G401.6 (cell line): ENCODE measurements around the gene SLC35F3.

Experiments
- FAIRE-seq: peaks from 2 replicates; lab custom pipeline; 2012; peaks lifted over from hg19 to GRCh38; lab: Jason Lieb, UNC

SLC35F3 gene

GRCh38 chr1:233912447-233912846 lies 8.0 kb downstream of the SLC35F3 start:
- no peak for FAIRE-seq

GRCh38 chr1:233912909-233913308 lies 8.4 kb downstream of the SLC35F3 start:
- FAIRE-seq: no peak

- FAIRE-seq: no peak
These were observed 12.2 kb downstream of the SLC35F3 start for GRCh38 chr1:233916706-233917105.

- no peak for FAIRE-seq
These were observed 15.3 kb downstream of the SLC35F3 start for GRCh38 chr1:233919786-233920185.

GRCh38 chr1:233928123-233928522 lies 23.6 kb downstream of the SLC35F3 start:
- no peak for FAIRE-seq

GRCh38 chr1:233933339-233933738 lies 28.9 kb downstream of the SLC35F3 start:
- FAIRE-seq: no peak

GRCh38 chr1:233935297-233935868 lies 30.9 kb downstream of the SLC35F3 start:
- FAIRE-seq: no peak

- no peak for FAIRE-seq
These were observed 31.9 kb downstream of the SLC35F3 start for GRCh38 chr1:233936422-233936821.

- no peak for FAIRE-seq
These were observed 32.4 kb downstream of the SLC35F3 start for GRCh38 chr1:233936842-233937241.

GRCh38 chr1:233938476-233938875 lies 34.0 kb downstream of the SLC35F3 start:
- FAIRE-seq: no peak

GRCh38 chr1:233939451-233939850 lies 35.0 kb downstream of the SLC35F3 start:
- FAIRE-seq: no peak

GRCh38 chr1:233940908-233941307 lies 36.4 kb downstream of the SLC35F3 start:
- FAIRE-seq: no peak

- no peak for FAIRE-seq
These were observed 40.1 kb downstream of the SLC35F3 start for GRCh38 chr1:233944601-233945000.

- no peak for FAIRE-seq
These were observed 41.1 kb downstream of the SLC35F3 start for GRCh38 chr1:233945573-233945972.

GRCh38 chr1:233945979-233946378 lies 41.5 kb downstream of the SLC35F3 start:
- FAIRE-seq: no peak

GRCh38 chr1:233946724-233947123 lies 42.2 kb downstream of the SLC35F3 start:
- FAIRE-seq: no peak

- FAIRE-seq: no peak
These were observed 47.3 kb downstream of the SLC35F3 start for GRCh38 chr1:233951804-233952203.

GRCh38 chr1:233957691-233958090 lies 53.2 kb downstream of the SLC35F3 start:
- FAIRE-seq: no peak

GRCh38 chr1:233959102-233959501 lies 54.6 kb downstream of the SLC35F3 start:
- FAIRE-seq: no peak

- no peak for FAIRE-seq
These were observed 55.5 kb downstream of the SLC35F3 start for GRCh38 chr1:233959971-233960370.

- FAIRE-seq: no peak
These were observed 55.9 kb downstream of the SLC35F3 start for GRCh38 chr1:233960386-233960785.

GRCh38 chr1:233962878-233963277 lies 58.4 kb downstream of the SLC35F3 start:
- no peak for FAIRE-seq

GRCh38 chr1:233965856-233966255 lies 61.4 kb downstream of the SLC35F3 start:
- no peak for FAIRE-seq

- FAIRE-seq: no peak
These were observed 67.3 kb downstream of the SLC35F3 start for GRCh38 chr1:233971753-233972152.

GRCh38 chr1:233972563-233972950 lies 68.1 kb downstream of the SLC35F3 start:
- FAIRE-seq: no peak
